ENCODE results near the gene BEST3. TPM values are rescaled to one million over a fixed set of nuclear protein-coding genes. Genes with fewer than 3 reads are reported as not detected.

The BEST3 gene
- total and polyA plus RNA-seq, 8 donors: 0.37 TPM; not detected in 7

- intact Hi-C loops (cut with DNase I; ENCODE audit: low total_unique reads): no loop called here
- H3K9me3 ChIP-seq: no peaks in the 10 kb centered on the region
- peaks cover 0 to 5% (median 0%) of the 10 kb centered on the region in 4 donors for H3K4me1 ChIP-seq
- TF ChIP-seq POLR2A (IDR thresholded peaks at IDR 0.05) (no peak), EP300 (IDR thresholded peaks at IDR 0.05) (no peak), POLR2AphosphoS5 (IDR thresholded peaks at IDR 0.05) (no peak)
- TF ChIP-seq, protein P1, sequence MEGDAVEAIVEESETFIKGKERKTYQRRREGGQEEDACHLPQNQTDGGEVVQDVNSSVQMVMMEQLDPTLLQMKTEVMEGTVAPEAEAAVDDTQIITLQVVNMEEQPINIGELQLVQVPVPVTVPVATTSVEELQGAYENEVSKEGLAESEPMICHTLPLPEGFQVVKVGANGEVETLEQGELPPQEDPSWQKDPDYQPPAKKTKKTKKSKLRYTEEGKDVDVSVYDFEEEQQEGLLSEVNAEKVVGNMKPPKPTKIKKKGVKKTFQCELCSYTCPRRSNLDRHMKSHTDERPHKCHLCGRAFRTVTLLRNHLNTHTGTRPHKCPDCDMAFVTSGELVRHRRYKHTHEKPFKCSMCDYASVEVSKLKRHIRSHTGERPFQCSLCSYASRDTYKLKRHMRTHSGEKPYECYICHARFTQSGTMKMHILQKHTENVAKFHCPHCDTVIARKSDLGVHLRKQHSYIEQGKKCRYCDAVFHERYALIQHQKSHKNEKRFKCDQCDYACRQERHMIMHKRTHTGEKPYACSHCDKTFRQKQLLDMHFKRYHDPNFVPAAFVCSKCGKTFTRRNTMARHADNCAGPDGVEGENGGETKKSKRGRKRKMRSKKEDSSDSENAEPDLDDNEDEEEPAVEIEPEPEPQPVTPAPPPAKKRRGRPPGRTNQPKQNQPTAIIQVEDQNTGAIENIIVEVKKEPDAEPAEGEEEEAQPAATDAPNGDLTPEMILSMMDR (IDR thresholded peaks at IDR 0.05): no peak
- no peaks in the 10 kb centered on the region for H3K36me3 ChIP-seq
- peak in 1 of 2 donors; percentile 21 for DNase-seq
- no peak overlapping the region for H3K4me3 ChIP-seq
- H3K27ac ChIP-seq: no peak overlapping the region
- 61 to 72% (median 67%) methylated on average over 6 of the region's 6 CpGs for WGBS, 5 donors
- H3K27me3 ChIP-seq: no peaks in the 10 kb centered on the region
These were observed 80.1 kb downstream of the BEST3 start for GRCh38 chr12:69619050-69619449.

DNA sequence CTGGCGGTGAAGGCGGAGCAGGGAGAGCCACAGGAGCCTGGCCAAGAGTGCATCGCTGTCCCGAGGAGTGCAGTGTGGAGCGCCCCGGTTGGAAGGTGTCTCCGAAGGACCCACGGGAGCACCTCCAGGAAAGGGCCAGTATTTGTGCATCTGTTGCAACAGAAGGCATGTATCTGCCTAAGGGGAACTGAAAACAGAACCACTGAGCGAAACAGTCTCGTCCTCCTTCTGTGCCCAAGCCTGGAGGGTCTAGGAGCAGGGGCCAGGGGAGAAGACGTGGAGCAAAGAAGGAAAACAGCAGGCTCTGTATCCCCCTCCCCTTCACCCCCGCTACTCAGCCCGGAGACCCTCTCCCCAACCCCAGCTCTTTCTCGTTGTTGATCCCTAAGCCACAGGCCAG, 83.1 kb downstream of the BEST3 start:
- Histone ChIP-seq H3K4me1 (no peaks in the 10 kb centered on the region), H3K27ac (no peak overlapping the region), H3K4me3 (no peak overlapping the region), H3K36me3 (no peaks in the 10 kb centered on the region), H3K27me3 (no peaks in the 10 kb centered on the region), H3K9me3 (no peaks in the 10 kb centered on the region)
- DNase-seq: no peak
- intact Hi-C loops (cut with DNase I; ENCODE audit: low total_unique reads): no loop called here
- 77 to 83% (median 81%) methylated on average over 14 of the region's 14 CpGs for WGBS, 5 donors
- TF ChIP-seq, protein P1 (IDR thresholded peaks at IDR 0.05): no peak
- TF ChIP-seq POLR2AphosphoS5 (IDR thresholded peaks at IDR 0.05) (no peak), POLR2A (IDR thresholded peaks at IDR 0.05) (no peak), EP300 (IDR thresholded peaks at IDR 0.05) (no peak)

GRCh38 chr12:69613351-69613750, 85.8 kb downstream of the BEST3 start:
- Histone ChIP-seq H3K36me3 (no peaks in the 10 kb centered on the region), H3K27ac (no peak overlapping the region), H3K9me3 (no peaks in the 10 kb centered on the region), H3K27me3 (no peaks in the 10 kb centered on the region), H3K4me3 (no peak overlapping the region), H3K4me1 (no peaks in the 10 kb centered on the region)
- no peak for DNase-seq
- TF ChIP-seq POLR2AphosphoS5 (IDR thresholded peaks at IDR 0.05) (no peak), POLR2A (IDR thresholded peaks at IDR 0.05) (no peak), EP300 (IDR thresholded peaks at IDR 0.05) (no peak)
- TF ChIP-seq, protein P1 (IDR thresholded peaks at IDR 0.05): no peak
- intact Hi-C loops (cut with DNase I; ENCODE audit: low total_unique reads): no loop called here

- Histone ChIP-seq H3K36me3 (no peaks in the 10 kb centered on the region), H3K9me3 (no peaks in the 10 kb centered on the region), H3K27ac (no peak within 1 kb of the TSS), H3K4me3 (no peak within 1 kb of the TSS), H3K27me3 (no peaks in the 10 kb centered on the region), H3K4me1 (no peaks in the 10 kb centered on the region)
- no peak for DNase-seq
- WGBS, 5 donors: 92 to 96% (median 93%) methylated on average over 10 to 11 of the region's 11 CpGs
- TF ChIP-seq EP300 (IDR thresholded peaks at IDR 0.05) (no peak), POLR2A (IDR thresholded peaks at IDR 0.05) (no peak), POLR2AphosphoS5 (IDR thresholded peaks at IDR 0.05) (no peak)
- TF ChIP-seq, protein P1 (IDR thresholded peaks at IDR 0.05): no peak
- intact Hi-C loops (cut with DNase I; ENCODE audit: low total_unique reads): no loop called here
These were observed 88.4 kb downstream of the BEST3 start, which contains the start of gene LRRC10 for GRCh38 chr12:69610729-69611128. Gene LRRC10 (minus strand): TSS chr12:69610907. CDS start chr12:69610838, 69 bp downstream.
